ENCODE measurements around the gene EIF4E1B.

- TF ChIP-seq CTCF (conservative IDR thresholded peaks at IDR 0.05; ENCODE audit: low read length) (no peak), EZH2phosphoT487 (IDR thresholded peaks at IDR 0.05; ENCODE audit: borderline replicate concordance) (no peak)
Observed at GRCh38 chr5:176664479-176664878, 34.0 kb downstream of the EIF4E1B start.

All from Loucy (cell line).